Hematopoietic multipotent progenitor cell treated with erythropoietin and hydrocortisone succinate and interleukin-3 and kit ligand, for 17 days (in vitro differentiated cells): ENCODE data around the gene SMIM5.
"Not testable (repeated sequence)": the region's sequence is repeated elsewhere in the genome, so short reads cannot be mapped to it uniquely, and the experiment has no call there.

Experiments
- DNase-seq: peaks from one replicate; pipeline ENCODE4 v3.0.0-alpha.2; 2015; ENCODE audit warnings: low spot score

The SMIM5 gene

GRCh38 chr17:75632863-75633485 lies at the start of gene SMIM5:
Gene SMIM5 (plus strand): TSS chr17:75633434. CDS start chr17:75640202, 6,768 bp downstream.
- peak; percentile 91 for DNase-seq

GRCh38 chr17:75584849-75585175 lies 48.4 kb upstream of the SMIM5 start:
- DNase-seq: no peak

- no peak for DNase-seq
Measured at GRCh38 chr17:75587675-75588595, 45.3 kb upstream of the SMIM5 start, which contains the start of gene MYO15B. Gene MYO15B (plus strand): TSS chr17:75587800. CDS start chr17:75588058, 258 bp downstream.

GRCh38 chr17:75588596-75589011 lies 44.6 kb upstream of the SMIM5 start:
- no peak for DNase-seq

GRCh38 chr17:75589012-75589918 lies 44.0 kb upstream of the SMIM5 start:
- DNase-seq: peak; percentile 83

GRCh38 chr17:75589919-75590303 lies 43.3 kb upstream of the SMIM5 start:
- DNase-seq: no peak

GRCh38 chr17:75590314-75590761 lies 42.9 kb upstream of the SMIM5 start:
- no peak for DNase-seq

- DNase-seq: no peak
Measured at GRCh38 chr17:75590849-75591721, 42.1 kb upstream of the SMIM5 start.

GRCh38 chr17:75591722-75592302 lies 41.4 kb upstream of the SMIM5 start:
- DNase-seq: no peak

- no peak for DNase-seq
Measured at GRCh38 chr17:75592348-75593020, 40.8 kb upstream of the SMIM5 start.

- not testable (repeated sequence) for DNase-seq
Measured at GRCh38 chr17:75593430-75593829, 39.8 kb upstream of the SMIM5 start.

- DNase-seq: no peak
Measured at GRCh38 chr17:75594499-75595283, 38.5 kb upstream of the SMIM5 start.

GRCh38 chr17:75595284-75595919 lies 37.8 kb upstream of the SMIM5 start:
- DNase-seq: no peak

- no peak for DNase-seq
Measured at GRCh38 chr17:75595920-75596313, 37.3 kb upstream of the SMIM5 start.

GRCh38 chr17:75596320-75597087 lies 36.7 kb upstream of the SMIM5 start:
- no peak for DNase-seq

GRCh38 chr17:75601057-75601987 lies 31.9 kb upstream of the SMIM5 start:
- DNase-seq: peak; percentile 72

GRCh38 chr17:75602644-75603043 lies 30.6 kb upstream of the SMIM5 start:
- no peak for DNase-seq
